Ishikawa (cell line): ENCODE measurements around the gene EHF.

Experiments
- CREB1 ChIP-seq: IDR thresholded peaks from 2 replicates; pipeline ENCODE4 v1.6.1; 2012; ENCODE audit warnings: low read depth
- TAF1 ChIP-seq: IDR thresholded peaks from 2 replicates; pipeline ENCODE4 v1.6.1; 2012; ENCODE audit warnings: low read depth, mild to moderate bottlenecking
- TF ChIP-seq, protein P1 (sequence below): IDR thresholded peaks from 2 replicates; pipeline ENCODE4 v1.6.1; 2012

DNA sequence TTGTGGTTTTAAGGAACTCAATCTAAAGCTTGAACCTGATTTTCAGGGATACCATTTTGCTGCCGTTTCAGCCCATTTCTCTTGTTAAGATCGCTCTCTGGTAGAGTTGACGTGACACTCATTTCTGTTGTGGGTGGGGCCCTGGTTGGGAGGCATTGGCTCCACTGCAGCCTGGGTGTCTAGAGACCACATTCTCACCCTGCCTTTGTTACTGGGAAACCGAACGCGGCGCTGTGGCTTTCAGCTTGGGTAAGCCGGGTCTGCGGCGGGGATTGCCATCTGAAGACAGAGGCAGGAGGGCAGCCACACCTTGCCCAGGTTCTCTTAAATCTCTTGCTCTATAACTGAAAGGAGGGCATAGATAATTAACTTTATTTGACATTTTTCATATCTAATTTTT lies 3.2 kb downstream of the EHF start:
- TF ChIP-seq, protein P1, sequence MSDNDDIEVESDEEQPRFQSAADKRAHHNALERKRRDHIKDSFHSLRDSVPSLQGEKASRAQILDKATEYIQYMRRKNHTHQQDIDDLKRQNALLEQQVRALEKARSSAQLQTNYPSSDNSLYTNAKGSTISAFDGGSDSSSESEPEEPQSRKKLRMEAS: no peak
- TF ChIP-seq TAF1 (no peak), CREB1 (no peak)
